Measurements from ENCODE around the gene COL9A1. TPM values are rescaled to one million over a fixed set of nuclear protein-coding genes. Genes with fewer than 3 reads are reported as not detected.
"Not testable (repeated sequence)": the region's sequence is repeated elsewhere in the genome, so short reads cannot be mapped to it uniquely, and the experiment has no call there.

Gene COL9A1
- total and polyA plus RNA-seq, 2 of the 4 experiments (the other 2 are of a cell fraction): not detected

GRCh38 chr6:70317799-70318198 is 14.9 kb upstream of the COL9A1 start:
- H3K14ac ChIP-seq (replicated peaks; ENCODE audit: low read depth, low read length); dilution Hi-C loops (cut with HindIII; ENCODE audit: low sequenced_read_pairs, unreplicated experiment); H3K9me3 ChIP-seq (ENCODE audit: control insufficient read depth, insufficient read depth, low read length); H3K9ac ChIP-seq (ENCODE audit: low read depth, low read length); intact Hi-C loops (cut with micrococcal nuclease); H4K8ac ChIP-seq (ENCODE audit: low read depth in 2 of 2, low read length in 2 of 2); H2BK15ac ChIP-seq (ENCODE audit: low read depth, low read length); H3K4me2 ChIP-seq (ENCODE audit: low read depth, low read length); H3K79me1 ChIP-seq (ENCODE audit: low read depth in 1 of 2, low read length in 2 of 2); H3K36me3 ChIP-seq (ENCODE audit: control insufficient read depth, insufficient read depth, low read length); H3K4me1 ChIP-seq (ENCODE audit: control insufficient read depth, insufficient read depth, low read length); H4K5ac ChIP-seq (ENCODE audit: low read depth, low read length); POLR2A ChIA-PET (ENCODE audit: unreplicated experiment); H2AK9ac ChIP-seq (replicated peaks; ENCODE audit: low read depth, low read length, poor library complexity); H3K4ac ChIP-seq (ENCODE audit: low read depth, low read length); H2AK5ac ChIP-seq (ENCODE audit: low read depth, low read length); H3K27ac ChIP-seq (ENCODE audit: insufficient read depth, low read length); H2AFZ ChIP-seq (replicated peaks; ENCODE audit: low read length, poor library complexity); ATAC-seq (ENCODE audit: low read depth); H3K18ac ChIP-seq (ENCODE audit: low read depth, low read length); CTCF ChIA-PET; H4K91ac ChIP-seq (ENCODE audit: insufficient read depth, low read depth, low read length); BruUV-seq (replicated peaks); DNase-seq; H3K56ac ChIP-seq (ENCODE audit: extremely low read depth, insufficient read depth, low read length); H3K23ac ChIP-seq (ENCODE audit: low read depth, low read length); H2BK5ac ChIP-seq (ENCODE audit: low read depth, low read length, poor library complexity, severe bottlenecking); H3K4me3 ChIP-seq (ENCODE audit: insufficient read depth, low read depth, low read length); H2BK20ac ChIP-seq (ENCODE audit: low read depth, low read length); H2BK120ac ChIP-seq (ENCODE audit: low read depth, low read length); H4K20me1 ChIP-seq (ENCODE audit: insufficient read depth, low read length); H3K9me1 ChIP-seq (ENCODE audit: insufficient read depth, low read length): not testable (repeated sequence)
- peaks cover 13% of the 10 kb centered on the region for H3K27me3 ChIP-seq (ENCODE audit: control insufficient read depth, insufficient read depth, low read length)
- WGBS, 2 experiments (ENCODE audit: extremely low coverage in 2 of 2, insufficient read length in 1 of 2): 81% methylated on average over 3 of the region's 12 CpGs; no CpG with 5 or more reads in 1 of the 2 experiments
- in situ Hi-C loops (cut with MboI; ENCODE audit: low sequenced_read_pairs): loop anchor here (25.0 kb wide), 1 partner anchor 370 kb away; no protein-coding TSS in a partner anchor
